ENCODE data around the gene TMEM179. TPM values are rescaled to one million over a fixed set of nuclear protein-coding genes. Genes with fewer than 3 reads are reported as not detected.

TMEM179 gene
- total and polyA plus RNA-seq, 2 donors (not counting 1 experiment from before 2014, with no cell fraction given) = not detected

- H2AFZ ChIP-seq (ENCODE audit: insufficient read depth, low read depth, low read length, poor library complexity, severe bottlenecking) = no peak overlapping the region
These were observed 11.8 kb downstream of the TMEM179 start for GRCh38 chr14:104592785-104593184.

GRCh38 chr14:104592292-104592672 is 12.3 kb downstream of the TMEM179 start:
- H3K79me2 ChIP-seq (ENCODE audit: control insufficient read depth, insufficient read depth, low read length) = no peaks in the 10 kb centered on the region
- Mint-ChIP-seq H3K9me3 (ENCODE audit: insufficient read depth) (no peaks in the 10 kb centered on the region), H3K27me3 (peaks cover 16% of the 10 kb centered on the region), H3K4me1 (no peaks in the 10 kb centered on the region), H3K27ac (no peak overlapping the region), H3K4me3 (no peak overlapping the region)
- no peak for DNase-seq
- no peaks in the 10 kb centered on the region for H4K20me1 ChIP-seq (ENCODE audit: control insufficient read depth, insufficient read depth, low read length, poor library complexity, severe bottlenecking)
- no peak overlapping the region for H3K27ac ChIP-seq (ENCODE audit: low read length in 2 of 2)
- H2AFZ ChIP-seq (ENCODE audit: insufficient read depth, low read depth, low read length, poor library complexity, severe bottlenecking) = no peak overlapping the region
- intact Hi-C loops (cut with micrococcal nuclease) = no loop called here
- H3K4me3 ChIP-seq (ENCODE audit: control extremely low read depth in 1 of 5, extremely low read depth in 1 of 5, insufficient read depth in 1 of 5, low read depth in 2 of 5, low read length in 4 of 5) = no peak overlapping the region
- H3K4me2 ChIP-seq (replicated peaks; ENCODE audit: low read depth, low read length, poor library complexity, severe bottlenecking) = no peak overlapping the region
- H3K9me3 ChIP-seq (ENCODE audit: control extremely low read depth in 1 of 3, control insufficient read depth in 2 of 3, insufficient read depth in 1 of 3, low read length in 2 of 3) = no peaks in the 10 kb centered on the region
- ChIA-PET POLR2A (no interaction called here), CTCF (no interaction called here)
- WGBS (ENCODE audit: insufficient coverage) = 81% methylated on average over 3 of the region's 3 CpGs
- no peak for TF ChIP-seq EZH2 (IDR thresholded peaks at IDR 0.05; ENCODE audit: borderline replicate concordance, insufficient read depth, low read depth, low read length, poor library complexity, severe bottlenecking)
- no peak for TF ChIP-seq CTCF (IDR thresholded peaks at IDR 0.05)
- no peak overlapping the region for H3K9ac ChIP-seq (ENCODE audit: low read length)
- H3K4me1 ChIP-seq (ENCODE audit: control insufficient read depth in 2 of 2, insufficient read depth in 2 of 2, low read length in 2 of 2) = no peaks in the 10 kb centered on the region
- peaks cover 0 to 5% (median 0%) of the 10 kb centered on the region in 4 experiments for H3K27me3 ChIP-seq (replicated peaks in 1 of 4; ENCODE audit: control extremely low read depth in 1 of 4, control insufficient read depth in 3 of 4, insufficient read depth in 4 of 4, low read length in 3 of 4)
- no peaks in the 10 kb centered on the region for H3K36me3 ChIP-seq (replicated peaks in 1 of 2; ENCODE audit: control extremely low read depth in 1 of 2, control insufficient read depth in 1 of 2, extremely low read depth in 1 of 2, insufficient read depth in 2 of 2, low read length in 1 of 2)
- no peak for ATAC-seq (ENCODE audit: low read depth)

More at GRCh38 chr14:104592785-104593184, 11.8 kb downstream of the TMEM179 start:
- H3K27me3 Mint-ChIP-seq = peaks cover 16% of the 10 kb centered on the region
- no peak overlapping the region for H3K27ac Mint-ChIP-seq
- H3K9ac ChIP-seq (ENCODE audit: low read length) = no peak overlapping the region
- no peaks in the 10 kb centered on the region for H3K9me3 Mint-ChIP-seq (ENCODE audit: insufficient read depth)
- intact Hi-C loops (cut with micrococcal nuclease) = no loop called here
- no peak for ATAC-seq (ENCODE audit: low read depth)
- H3K27ac ChIP-seq (ENCODE audit: low read length in 2 of 2) = no peak overlapping the region
- no peak overlapping the region for H3K4me3 Mint-ChIP-seq
- H3K4me3 ChIP-seq (ENCODE audit: control extremely low read depth in 1 of 5, extremely low read depth in 1 of 5, insufficient read depth in 1 of 5, low read depth in 2 of 5, low read length in 4 of 5) = no peak overlapping the region
- H3K79me2 ChIP-seq (ENCODE audit: control insufficient read depth, insufficient read depth, low read length) = no peaks in the 10 kb centered on the region
- CTCF ChIA-PET = no interaction called here
- H3K9me3 ChIP-seq (ENCODE audit: control extremely low read depth in 1 of 3, control insufficient read depth in 2 of 3, insufficient read depth in 1 of 3, low read length in 2 of 3) = no peaks in the 10 kb centered on the region
- no peak overlapping the region for H3K4me2 ChIP-seq (replicated peaks; ENCODE audit: low read depth, low read length, poor library complexity, severe bottlenecking)
- H3K27me3 ChIP-seq (replicated peaks in 1 of 4; ENCODE audit: control extremely low read depth in 1 of 4, control insufficient read depth in 3 of 4, insufficient read depth in 4 of 4, low read length in 3 of 4) = peaks cover 0 to 5% (median 0%) of the 10 kb centered on the region in 4 experiments
- no peak for TF ChIP-seq CTCF (IDR thresholded peaks at IDR 0.05)
- TF ChIP-seq EZH2 (IDR thresholded peaks at IDR 0.05; ENCODE audit: borderline replicate concordance, insufficient read depth, low read depth, low read length, poor library complexity, severe bottlenecking) = no peak
- no peaks in the 10 kb centered on the region for H3K4me1 Mint-ChIP-seq
- H3K36me3 ChIP-seq (replicated peaks in 1 of 2; ENCODE audit: control extremely low read depth in 1 of 2, control insufficient read depth in 1 of 2, extremely low read depth in 1 of 2, insufficient read depth in 2 of 2, low read length in 1 of 2) = no peaks in the 10 kb centered on the region
- H4K20me1 ChIP-seq (ENCODE audit: control insufficient read depth, insufficient read depth, low read length, poor library complexity, severe bottlenecking) = no peaks in the 10 kb centered on the region
- POLR2A ChIA-PET = no interaction called here
- H3K4me1 ChIP-seq (ENCODE audit: control insufficient read depth in 2 of 2, insufficient read depth in 2 of 2, low read length in 2 of 2) = no peaks in the 10 kb centered on the region
- DNase-seq = no peak
- 69% methylated on average over 8 of the region's 8 CpGs for WGBS (ENCODE audit: insufficient coverage)

Measured in B cell (primary cell).